Measurements from ENCODE around the gene TBC1D3B.

The TBC1D3B gene

DNA sequence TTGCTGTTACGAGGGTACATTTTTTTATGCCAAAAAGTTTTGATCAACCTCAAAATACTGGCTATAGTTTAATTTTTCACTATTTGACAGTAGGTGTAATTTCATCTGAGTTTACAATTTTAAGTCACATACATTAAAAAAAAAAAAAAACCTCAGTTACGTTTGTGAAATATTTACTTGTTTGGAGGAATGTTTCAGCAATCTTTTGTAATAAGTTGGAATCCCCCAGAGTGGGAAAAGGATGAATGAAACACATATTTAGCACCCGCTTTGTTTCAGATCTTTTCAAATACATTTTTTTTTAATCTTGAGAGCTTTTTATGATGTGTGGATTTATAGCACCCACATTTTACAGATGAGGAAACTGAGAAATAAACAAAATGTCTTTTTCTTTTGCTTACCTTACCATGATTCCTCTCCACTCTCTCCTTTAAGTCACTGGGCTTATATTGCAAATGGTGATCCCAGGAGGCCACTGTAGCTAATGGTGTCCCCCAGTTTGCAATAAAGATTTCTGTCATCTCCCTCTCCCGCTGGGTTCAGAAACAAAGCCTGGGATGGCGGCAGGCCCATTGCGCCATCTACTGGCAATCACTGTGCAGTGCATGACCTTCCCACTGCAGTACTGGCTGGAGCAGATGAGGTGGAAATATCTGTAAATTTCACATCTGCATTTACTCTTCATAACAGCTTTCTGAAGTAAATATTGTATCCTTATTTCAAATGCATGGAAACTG lies 27.7 kb downstream of the TBC1D3B start:
- H3K4me3 ChIP-seq (ENCODE audit: low read depth, low read length): no peak overlapping the region
- TF ChIP-seq, protein P1, sequence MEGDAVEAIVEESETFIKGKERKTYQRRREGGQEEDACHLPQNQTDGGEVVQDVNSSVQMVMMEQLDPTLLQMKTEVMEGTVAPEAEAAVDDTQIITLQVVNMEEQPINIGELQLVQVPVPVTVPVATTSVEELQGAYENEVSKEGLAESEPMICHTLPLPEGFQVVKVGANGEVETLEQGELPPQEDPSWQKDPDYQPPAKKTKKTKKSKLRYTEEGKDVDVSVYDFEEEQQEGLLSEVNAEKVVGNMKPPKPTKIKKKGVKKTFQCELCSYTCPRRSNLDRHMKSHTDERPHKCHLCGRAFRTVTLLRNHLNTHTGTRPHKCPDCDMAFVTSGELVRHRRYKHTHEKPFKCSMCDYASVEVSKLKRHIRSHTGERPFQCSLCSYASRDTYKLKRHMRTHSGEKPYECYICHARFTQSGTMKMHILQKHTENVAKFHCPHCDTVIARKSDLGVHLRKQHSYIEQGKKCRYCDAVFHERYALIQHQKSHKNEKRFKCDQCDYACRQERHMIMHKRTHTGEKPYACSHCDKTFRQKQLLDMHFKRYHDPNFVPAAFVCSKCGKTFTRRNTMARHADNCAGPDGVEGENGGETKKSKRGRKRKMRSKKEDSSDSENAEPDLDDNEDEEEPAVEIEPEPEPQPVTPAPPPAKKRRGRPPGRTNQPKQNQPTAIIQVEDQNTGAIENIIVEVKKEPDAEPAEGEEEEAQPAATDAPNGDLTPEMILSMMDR (conservative IDR thresholded peaks at IDR 0.05; ENCODE audit: low read depth, low read length): peak; percentile 100
- peak; percentile 71 for DNase-seq (ENCODE audit: low read depth)

DNA sequence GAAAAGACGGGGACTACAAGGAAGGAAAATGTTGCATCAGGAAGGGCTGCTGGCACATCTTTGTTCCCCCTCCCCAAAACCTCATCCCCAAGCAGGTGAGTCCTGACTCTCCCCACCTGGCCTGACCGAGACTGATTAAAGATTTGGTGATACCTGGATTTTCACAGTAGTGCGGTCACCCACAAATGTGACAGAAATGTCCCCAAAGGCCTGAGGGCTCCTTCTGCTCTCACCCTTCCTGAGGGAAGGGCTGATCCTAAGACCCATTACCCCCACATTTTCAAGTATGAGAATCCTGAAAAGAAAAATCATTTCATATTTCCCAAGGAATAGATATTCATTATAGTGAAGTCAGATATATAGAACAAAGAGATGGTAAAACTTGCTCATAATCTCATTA lies 28.8 kb downstream of the TBC1D3B start:
- H3K4me3 ChIP-seq (ENCODE audit: low read depth, low read length): no peak overlapping the region
- no peak for DNase-seq (ENCODE audit: low read depth)
- TF ChIP-seq, protein P1 (conservative IDR thresholded peaks at IDR 0.05; ENCODE audit: low read depth, low read length): no peak

DNA sequence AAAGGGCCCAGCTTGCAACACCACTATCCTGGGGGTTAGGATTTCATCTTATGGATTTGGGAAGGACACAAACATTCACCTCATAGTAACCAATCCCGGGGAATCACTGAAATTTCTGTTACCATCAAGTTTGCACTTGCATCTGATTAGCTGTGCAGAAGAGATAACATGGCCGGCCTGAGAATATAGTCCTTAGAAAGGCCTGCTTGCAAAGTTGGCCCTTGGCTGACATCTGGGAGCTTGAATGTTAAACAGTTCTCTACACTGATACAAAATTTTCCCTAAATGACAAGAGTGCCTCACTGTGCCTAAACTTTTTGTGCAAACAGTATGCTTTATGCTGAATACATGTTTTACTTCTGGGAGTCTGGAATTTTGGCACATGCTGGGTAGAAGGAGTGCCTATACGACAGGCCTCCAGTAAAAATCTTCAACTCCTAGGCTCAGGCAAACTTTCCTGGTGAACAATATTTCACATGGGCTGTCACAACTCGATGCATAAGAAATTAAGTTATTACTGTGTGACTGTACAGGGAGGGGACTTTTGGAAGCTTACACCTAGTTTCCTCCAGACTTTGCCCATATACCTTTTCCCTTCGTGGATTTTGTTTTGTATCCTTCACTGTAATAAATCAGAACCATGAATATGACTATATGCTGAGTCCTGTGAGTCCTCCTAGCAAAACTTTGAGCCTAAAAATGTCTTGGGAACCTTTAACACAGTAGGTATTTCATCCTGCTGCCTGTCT lies 31.3 kb downstream of the TBC1D3B start:
- DNase-seq (ENCODE audit: low read depth): no peak
- H3K4me3 ChIP-seq (ENCODE audit: low read depth, low read length): no peak overlapping the region
- TF ChIP-seq, protein P1 (conservative IDR thresholded peaks at IDR 0.05; ENCODE audit: low read depth, low read length): no peak

DNA sequence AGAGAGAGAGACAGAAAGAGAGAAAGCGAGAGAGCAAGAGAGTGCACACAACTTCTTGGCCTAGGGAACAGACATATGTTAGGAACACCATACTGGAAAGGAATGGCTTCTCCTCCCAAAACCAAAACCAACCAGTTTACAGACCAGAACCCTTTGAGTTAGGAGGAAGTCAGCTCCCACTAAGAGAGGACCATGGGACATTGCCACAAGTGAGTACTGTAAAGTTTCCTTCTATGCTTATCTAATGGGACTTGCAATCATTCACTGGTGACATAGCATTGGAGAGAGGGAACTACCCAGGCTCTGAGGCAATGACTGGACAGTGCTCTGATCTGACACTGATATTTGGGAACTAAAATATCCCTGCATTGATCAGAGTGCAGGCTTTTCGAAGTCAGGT lies 32.4 kb downstream of the TBC1D3B start:
- no peak overlapping the region for H3K4me3 ChIP-seq (ENCODE audit: low read depth, low read length)
- TF ChIP-seq, protein P1 (conservative IDR thresholded peaks at IDR 0.05; ENCODE audit: low read depth, low read length): no peak
- DNase-seq (ENCODE audit: low read depth): no peak

DNA sequence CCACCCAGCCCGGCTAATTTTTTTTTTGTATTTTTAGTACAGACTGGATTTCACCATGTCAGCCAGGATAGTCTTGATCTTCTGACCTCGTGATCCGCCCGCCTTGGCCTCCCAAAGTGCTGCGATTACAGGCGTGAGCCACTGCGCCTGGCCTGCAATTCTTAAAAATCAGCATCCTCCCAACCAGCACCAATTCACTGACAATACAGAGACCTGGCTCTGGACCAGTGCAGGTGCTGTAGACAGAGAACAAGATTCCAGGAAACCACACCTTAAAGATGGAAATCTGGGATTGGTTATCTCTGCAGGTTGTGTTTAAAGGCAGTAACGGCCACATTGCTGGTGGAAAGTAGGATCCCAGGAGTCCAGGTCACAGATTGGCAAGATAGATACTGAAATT lies 33.6 kb downstream of the TBC1D3B start:
- TF ChIP-seq, protein P1 (conservative IDR thresholded peaks at IDR 0.05; ENCODE audit: low read depth, low read length): no peak
- DNase-seq (ENCODE audit: low read depth): no peak
- no peak overlapping the region for H3K4me3 ChIP-seq (ENCODE audit: low read depth, low read length)

DNA sequence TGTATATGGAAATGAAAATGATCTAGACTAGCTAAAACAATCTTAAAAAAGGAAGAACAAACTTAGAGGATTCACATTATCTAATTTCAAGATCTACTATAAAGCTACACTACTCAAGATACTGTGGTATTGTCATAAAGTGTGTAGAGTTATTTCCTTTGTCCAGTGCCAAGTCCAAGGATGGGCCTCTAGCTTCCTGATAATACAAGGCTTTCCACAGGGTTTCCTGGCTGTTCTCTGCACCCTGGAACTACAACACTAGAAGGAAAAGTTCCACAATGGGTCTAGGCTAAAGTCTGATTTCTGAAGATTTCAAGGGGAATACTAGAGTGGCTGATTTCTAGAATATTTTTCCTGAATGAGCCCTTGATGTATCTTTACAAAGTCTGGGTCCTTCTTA lies 34.2 kb downstream of the TBC1D3B start:
- no peak for DNase-seq (ENCODE audit: low read depth)
- TF ChIP-seq, protein P1 (conservative IDR thresholded peaks at IDR 0.05; ENCODE audit: low read depth, low read length): no peak
- no peak overlapping the region for H3K4me3 ChIP-seq (ENCODE audit: low read depth, low read length)
